ENCODE results near the gene SELENOH.

- TF ChIP-seq CTCF (IDR thresholded peaks at IDR 0.05) (no peak), MYC (IDR thresholded peaks at IDR 0.05; ENCODE audit: borderline replicate concordance, low read length) (no peak), SMC3 (IDR thresholded peaks at IDR 0.05) (no peak), USF2 (IDR thresholded peaks at IDR 0.05) (no peak), CHD2 (IDR thresholded peaks at IDR 0.05; ENCODE audit: low read length, partially characterized antibody) (no peak), BHLHE40 (IDR thresholded peaks at IDR 0.05; ENCODE audit: low read depth, low read length) (no peak), E2F6 (IDR thresholded peaks at IDR 0.05; ENCODE audit: borderline replicate concordance, low read depth) (peak; percentile 22; the same call in 1 of the 2 replicates), HMGXB4 (CRISPR knock-in tag; IDR thresholded peaks at IDR 0.05; ENCODE audit: borderline replicate concordance) (no peak), POLR2AphosphoS2 (conservative IDR thresholded peaks at IDR 0.05; ENCODE audit: low read length) (no peak)
These were observed 29.7 kb upstream of the SELENOH start, which contains the start of gene MED19 for GRCh38 chr11:57711414-57712255.

All from A549 (cell line).